IMR-90 (cell line): ENCODE measurements around the gene C19orf25. TPM values are rescaled to one million over a fixed set of nuclear protein-coding genes. Genes with fewer than 3 reads are reported as not detected.

Experiments
- ATAC-seq: fragments of 200-7000 bp; cut with Tn5 transposase; 2 replicates; pipeline ENCODE4 v1.9.1; 2020; ENCODE audit warnings: low read depth, mild to moderate bottlenecking, moderate library complexity
- BruUV-seq: library from RNA; stranded (reverse); fragments of 400-500 nt; replicated peaks from 2 replicates; lab custom pipeline; 2021; lab: Mats Ljungman, UMichigan
- CTCF ChIA-PET: fragments of 300-600 bp; formaldehyde crosslinking; extraction: SDS; loops from one replicate; lab custom pipeline; 2021; ENCODE audit warnings: antibody characterized with exemption; lab: Yijun Ruan, JAX
- POLR2A ChIA-PET: fragments of 300-600 bp; sonication (Branson Sonifier 250); formaldehyde crosslinking; loops from one replicate; lab custom pipeline; 2022; ENCODE audit warnings: antibody characterized with exemption; ENCODE audit not compliant: unreplicated experiment; lab: Charles Lee
- DNase-seq: peaks from one replicate; pipeline ENCODE4 v3.0.0; 2013
- H2AFZ ChIP-seq: replicated peaks from 2 replicates; pipeline ENCODE3; 2013; ENCODE audit warnings: low read length, mild to moderate bottlenecking; ENCODE audit not compliant: poor library complexity
- H2AK5ac ChIP-seq: 2 replicates; pipeline ENCODE4 v1.6.1; 2013; ENCODE audit warnings: low read depth, low read length, inconsistent platforms
- H2AK9ac ChIP-seq: replicated peaks from 2 replicates; pipeline ENCODE3; 2013; ENCODE audit warnings: mild to moderate bottlenecking, low read depth, low read length, moderate library complexity; ENCODE audit not compliant: poor library complexity
- H2BK120ac ChIP-seq: 2 replicates; pipeline ENCODE4 v1.6.1; 2013; ENCODE audit warnings: low read depth, low read length, inconsistent platforms
- H2BK15ac ChIP-seq: 3 replicates; pipeline ENCODE4 v1.6.1; 2013; ENCODE audit warnings: low read depth, low read length, inconsistent platforms
- H2BK20ac ChIP-seq: 2 replicates; pipeline ENCODE4 v1.6.1; 2013; ENCODE audit warnings: low read depth, mild to moderate bottlenecking, inconsistent platforms, low read length, moderate library complexity
- H2BK5ac ChIP-seq: 2 replicates; pipeline ENCODE4 v1.6.1; 2013; ENCODE audit warnings: mild to moderate bottlenecking, low read depth, low read length, inconsistent platforms; ENCODE audit not compliant: poor library complexity, severe bottlenecking
- H3K14ac ChIP-seq: replicated peaks from 2 replicates; pipeline ENCODE4 v1.6.1; 2013; ENCODE audit warnings: low read depth, low read length, inconsistent platforms
- H3K18ac ChIP-seq: 2 replicates; pipeline ENCODE4 v1.6.1; 2013; ENCODE audit warnings: low read depth, low read length, control low read depth
- H3K23ac ChIP-seq: 2 replicates; pipeline ENCODE4 v1.6.1; 2013; ENCODE audit warnings: low read depth, low read length, inconsistent platforms
- H3K27ac ChIP-seq: 2 replicates; pipeline ENCODE4 v1.5.1; 2013; ENCODE audit warnings: mild to moderate bottlenecking, control low read depth, low read length; ENCODE audit not compliant: insufficient read depth
- H3K27me3 ChIP-seq: 2 replicates; pipeline ENCODE4 v1.6.1; 2013; ENCODE audit warnings: low read length; ENCODE audit not compliant: control insufficient read depth, insufficient read depth
- H3K36me3 ChIP-seq: 2 replicates; pipeline ENCODE4 v1.6.1; 2013; ENCODE audit warnings: low read length, mixed read lengths; ENCODE audit not compliant: control insufficient read depth, insufficient read depth
- H3K4ac ChIP-seq: 2 replicates; pipeline ENCODE4 v1.6.1; 2013; ENCODE audit warnings: low read depth, low read length, inconsistent platforms
- H3K4me1 ChIP-seq: 2 replicates; pipeline ENCODE4 v1.6.1; 2013; ENCODE audit warnings: low read length, mixed read lengths; ENCODE audit not compliant: control insufficient read depth, insufficient read depth
- H3K4me2 ChIP-seq: 2 replicates; pipeline ENCODE4 v1.6.1; 2013; ENCODE audit warnings: low read depth, mild to moderate bottlenecking, control low read depth, low read length, moderate library complexity
- H3K4me3 ChIP-seq: 2 replicates; pipeline ENCODE4 v1.5.1; 2013; ENCODE audit warnings: low read depth, mild to moderate bottlenecking, control low read depth, low read length, moderate library complexity; ENCODE audit not compliant: insufficient read depth
- H3K56ac ChIP-seq: 2 replicates; pipeline ENCODE4 v1.6.1; 2013; ENCODE audit warnings: low read length, inconsistent platforms; ENCODE audit not compliant: insufficient read depth; ENCODE audit errors: extremely low read depth
- H3K79me1 ChIP-seq, 2 experiments: 2 replicates each; pipeline ENCODE4 v1.6.1; 2013; ENCODE audit warnings: low read length in 2 of 2, inconsistent platforms in 1 of 2, low read depth in 1 of 2
- H3K9ac ChIP-seq: 2 replicates; pipeline ENCODE4 v1.6.1; 2013; ENCODE audit warnings: low read depth, low read length, control low read depth
- H3K9me1 ChIP-seq: 2 replicates; pipeline ENCODE4 v1.6.1; 2013; ENCODE audit warnings: low read length, inconsistent platforms; ENCODE audit not compliant: insufficient read depth
- H3K9me3 ChIP-seq: 2 replicates; pipeline ENCODE4 v1.6.1; 2013; ENCODE audit warnings: low read length; ENCODE audit not compliant: control insufficient read depth, insufficient read depth
- H4K20me1 ChIP-seq: 2 replicates; pipeline ENCODE4 v1.6.1; 2013; ENCODE audit warnings: low read length, inconsistent platforms; ENCODE audit not compliant: insufficient read depth
- H4K5ac ChIP-seq: 2 replicates; pipeline ENCODE4 v1.6.1; 2013; ENCODE audit warnings: mild to moderate bottlenecking, low read depth, low read length, control low read depth
- H4K8ac ChIP-seq, 2 experiments: 2 replicates each; pipeline ENCODE4 v1.6.1; 2013; ENCODE audit warnings: low read depth in 2 of 2, low read length in 2 of 2, control low read depth in 1 of 2, inconsistent platforms in 1 of 2
- H4K91ac ChIP-seq: 2 replicates; pipeline ENCODE4 v1.6.1; 2013; ENCODE audit warnings: low read depth, low read length, inconsistent platforms; ENCODE audit not compliant: insufficient read depth
- CEBPB ChIP-seq: IDR thresholded peaks from 2 replicates; pipeline ENCODE4 v1.6.1; 2012; ENCODE audit warnings: low read depth, low read length, improper control_type of control experiment
- CTCF ChIP-seq: conservative IDR thresholded peaks from 2 replicates; pipeline ENCODE4 v1.5.1; 2012; ENCODE audit warnings: mild to moderate bottlenecking, low read depth, low read length, improper control_type of control experiment
- ELK1 ChIP-seq: fragments of 150-350 bp; IDR thresholded peaks from 2 replicates; pipeline ENCODE4 v1.6.1; 2016; ENCODE audit warnings: low read depth, mild to moderate bottlenecking, low read length, moderate library complexity, borderline replicate concordance
- MAFK ChIP-seq: IDR thresholded peaks from 2 replicates; pipeline ENCODE4 v1.6.1; 2012; ENCODE audit warnings: low read depth, low read length, improper control_type of control experiment
- MAZ ChIP-seq: IDR thresholded peaks from 2 replicates; pipeline ENCODE4 v1.6.1; 2012; ENCODE audit warnings: low read depth, mild to moderate bottlenecking, low read length, improper control_type of control experiment, moderate library complexity, borderline replicate concordance
- MXI1 ChIP-seq: IDR thresholded peaks from 2 replicates; pipeline ENCODE4 v1.6.1; 2012; ENCODE audit warnings: low read depth, mild to moderate bottlenecking, low read length, moderate library complexity, borderline replicate concordance
- RAD21 ChIP-seq: IDR thresholded peaks from 2 replicates; pipeline ENCODE4 v1.6.1; 2012; ENCODE audit warnings: low read length, improper control_type of control experiment
- RCOR1 ChIP-seq: IDR thresholded peaks from 2 replicates; pipeline ENCODE4 v1.6.1; 2012; ENCODE audit warnings: mild to moderate bottlenecking, low read length, improper control_type of control experiment; ENCODE audit not compliant: insufficient replicate concordance
- SMC3 ChIP-seq: fragments of 150-350 bp; IDR thresholded peaks from 2 replicates; pipeline ENCODE4 v1.6.1; 2016; ENCODE audit warnings: low read depth, mild to moderate bottlenecking, antibody characterized with exemption, low read length, moderate library complexity
- USF2 ChIP-seq: fragments of 150-350 bp; IDR thresholded peaks from 2 replicates; pipeline ENCODE4 v1.6.1; 2017; ENCODE audit warnings: mild to moderate bottlenecking, antibody characterized with exemption, low read length, low read depth
- WGBS, 2 experiments: methylation state at CpG; one replicate each; pipeline versions ENCODE4 v1.1.5 to v1.1.7; 2013; ENCODE audit warnings: missing lambda C conversion rate in 2 of 2; ENCODE audit not compliant: insufficient read length in 1 of 2; ENCODE audit errors: extremely low coverage in 2 of 2; 5-methylcytosine and 5-hydroxymethylcytosine counted together
- dilution Hi-C: fragments of 300-500 bp; cut with HindIII; formaldehyde crosslinking; loops from one replicate; pipeline ENCODE4 v1.14.3; 2018; ENCODE audit warnings: low sequenced_read_pairs; ENCODE audit not compliant: unreplicated experiment
- in situ Hi-C: fragments of 300-500 bp; cut with MboI; formaldehyde crosslinking; loops from 3 replicates; pipeline ENCODE4 v1.14.3; 2019; ENCODE audit warnings: low sequenced_read_pairs, inconsistent platforms, mixed read lengths
- intact Hi-C: fragments of 100-400 bp; cut with micrococcal nuclease; formaldehyde crosslinking; loops from 2 replicates; pipeline ENCODE4 v1.10.0; 2022
- polyA plus RNA-seq, 3 experiments: library from polyadenylated mRNA; depleted of rRNA; stranded (reverse); fragments of >200 nt; gene quantifications; 2 replicates each; pipeline ENCODE4 v1.2.3, GENCODE V29; 2012; ENCODE audit warnings: low replicate concordance in 1 of 3
- total RNA-seq: library from RNA; depleted of rRNA; stranded (reverse); fragments of >200 nt; gene quantifications from 2 replicates; pipeline ENCODE4 v1.2.3, GENCODE V29; 2012

Gene C19orf25
- total and polyA plus RNA-seq, 2 of the 4 experiments (the other 2 are of a cell fraction) = 10.4 to 34.9 TPM

GRCh38 chr19:1524972-1525325 lies 45.9 kb upstream of the C19orf25 start:
- Histone ChIP-seq H2BK15ac (no peak overlapping the region), H4K20me1 (peaks cover 7% of the 10 kb centered on the region; the same call in 1 of the 2 replicates), H2AFZ (peak overlapping the region; percentile 51), H4K8ac (no peak overlapping the region), H3K23ac (peak overlapping the region; percentile 22; the same call in 1 of the 2 replicates), H3K56ac (no peak overlapping the region), H3K4me2 (no peak overlapping the region), H4K91ac (no peak overlapping the region), H3K18ac (no peak overlapping the region), H3K27ac (no peak overlapping the region), H3K14ac (no peak overlapping the region), H2BK20ac (no peak overlapping the region), H3K4me3 (no peak overlapping the region), H2AK5ac (no peak overlapping the region), H3K9me3 (no peaks in the 10 kb centered on the region), H3K9me1 (peaks cover 4% of the 10 kb centered on the region; the same call in 1 of the 2 replicates), H3K4me1 (no peaks in the 10 kb centered on the region; the same call in 1 of the 2 replicates), H2AK9ac (no peak overlapping the region), H3K36me3 (no peaks in the 10 kb centered on the region), H3K9ac (no peak overlapping the region), H2BK120ac (no peak overlapping the region), H4K5ac (no peak overlapping the region), H3K27me3 (peaks cover 36% of the 10 kb centered on the region), H2BK5ac (no peak overlapping the region), H3K79me1 (no peaks in the 10 kb centered on the region), H3K4ac (no peak overlapping the region)
- TF ChIP-seq MAZ (no peak), CEBPB (no peak), USF2 (no peak), CTCF (no peak), ELK1 (no peak), RAD21 (no peak), SMC3 (no peak), RCOR1 (no peak), MXI1 (no peak), MAFK (no peak)
- 50% methylated on average over 2 of the region's 17 CpGs; no CpG with 5 or more reads in 1 of the 2 experiments for WGBS, 2 experiments
- CTCF ChIA-PET = no interaction called here
- in situ Hi-C loops = loop anchor here (25.0 kb wide), 1 partner anchor 262 kb away; no protein-coding TSS in a partner anchor
- DNase-seq = no peak
- intact Hi-C loops = no loop called here
- no peak for ATAC-seq
- POLR2A ChIA-PET = no interaction called here
- dilution Hi-C loops = no loop called here
- no TSS peak for BruUV-seq
